Measurements from ENCODE around the gene ZNF365.

GRCh38 chr10:62426600-62426999, 52.4 kb downstream of the ZNF365 start:
- TF ChIP-seq ATF2 (IDR thresholded peaks at IDR 0.05; ENCODE audit: low read length) (no peak), JUND (IDR thresholded peaks at IDR 0.05; ENCODE audit: low read length) (0 out of 2 replicates have a peak, but pooled peaks have one; percentile 27), ZNF274 (IDR thresholded peaks at IDR 0.05; ENCODE audit: borderline replicate concordance, extremely low read depth, low read length) (no peak), RAD21 (IDR thresholded peaks at IDR 0.05 in 1 of 2, conservative IDR thresholded peaks at IDR 0.05 in 1 of 2; ENCODE audit: low read depth in 2 of 2, low read length in 2 of 2) (no peak), YY1 (IDR thresholded peaks at IDR 0.05; ENCODE audit: low read depth, low read length) (no peak), POLR2A (IDR thresholded peaks at IDR 0.05; ENCODE audit: control extremely low read depth in 1 of 2, low read depth in 2 of 2, low read length in 2 of 2) (no peak), NRF1 (IDR thresholded peaks at IDR 0.05; ENCODE audit: low read depth, low read length) (no peak), BACH1 (IDR thresholded peaks at IDR 0.05; ENCODE audit: low read length) (no peak), RNF2 (IDR thresholded peaks at IDR 0.05; ENCODE audit: borderline replicate concordance, low read depth, low read length, missing control alignments, poor library complexity, severe bottlenecking) (no peak), CHD1 (IDR thresholded peaks at IDR 0.05; ENCODE audit: low read depth, low read length) (no peak), CTCF (IDR thresholded peaks at IDR 0.05; ENCODE audit: control extremely low read depth in 1 of 3, insufficient read depth in 1 of 3, low read depth in 1 of 3, low read length in 3 of 3) (no peak)

All from H1 (cell line).